ENCODE results near the gene SERBP1.

The SERBP1 gene

GRCh38 chr1:67390041-67390887, 39.9 kb downstream of the SERBP1 start:
- no peak for DNase-seq (ENCODE audit: low spot score)
- TF ChIP-seq, protein P1, sequence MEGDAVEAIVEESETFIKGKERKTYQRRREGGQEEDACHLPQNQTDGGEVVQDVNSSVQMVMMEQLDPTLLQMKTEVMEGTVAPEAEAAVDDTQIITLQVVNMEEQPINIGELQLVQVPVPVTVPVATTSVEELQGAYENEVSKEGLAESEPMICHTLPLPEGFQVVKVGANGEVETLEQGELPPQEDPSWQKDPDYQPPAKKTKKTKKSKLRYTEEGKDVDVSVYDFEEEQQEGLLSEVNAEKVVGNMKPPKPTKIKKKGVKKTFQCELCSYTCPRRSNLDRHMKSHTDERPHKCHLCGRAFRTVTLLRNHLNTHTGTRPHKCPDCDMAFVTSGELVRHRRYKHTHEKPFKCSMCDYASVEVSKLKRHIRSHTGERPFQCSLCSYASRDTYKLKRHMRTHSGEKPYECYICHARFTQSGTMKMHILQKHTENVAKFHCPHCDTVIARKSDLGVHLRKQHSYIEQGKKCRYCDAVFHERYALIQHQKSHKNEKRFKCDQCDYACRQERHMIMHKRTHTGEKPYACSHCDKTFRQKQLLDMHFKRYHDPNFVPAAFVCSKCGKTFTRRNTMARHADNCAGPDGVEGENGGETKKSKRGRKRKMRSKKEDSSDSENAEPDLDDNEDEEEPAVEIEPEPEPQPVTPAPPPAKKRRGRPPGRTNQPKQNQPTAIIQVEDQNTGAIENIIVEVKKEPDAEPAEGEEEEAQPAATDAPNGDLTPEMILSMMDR (IDR thresholded peaks at IDR 0.05; ENCODE audit: extremely low read depth, insufficient read depth, missing control alignments) = no peak
- in situ Hi-C loops (cut with MboI; ENCODE audit: low pct_unique_long_range_greater_than_20kb, low sequenced_read_pairs, unreplicated experiment) = no loop called here

DNA sequence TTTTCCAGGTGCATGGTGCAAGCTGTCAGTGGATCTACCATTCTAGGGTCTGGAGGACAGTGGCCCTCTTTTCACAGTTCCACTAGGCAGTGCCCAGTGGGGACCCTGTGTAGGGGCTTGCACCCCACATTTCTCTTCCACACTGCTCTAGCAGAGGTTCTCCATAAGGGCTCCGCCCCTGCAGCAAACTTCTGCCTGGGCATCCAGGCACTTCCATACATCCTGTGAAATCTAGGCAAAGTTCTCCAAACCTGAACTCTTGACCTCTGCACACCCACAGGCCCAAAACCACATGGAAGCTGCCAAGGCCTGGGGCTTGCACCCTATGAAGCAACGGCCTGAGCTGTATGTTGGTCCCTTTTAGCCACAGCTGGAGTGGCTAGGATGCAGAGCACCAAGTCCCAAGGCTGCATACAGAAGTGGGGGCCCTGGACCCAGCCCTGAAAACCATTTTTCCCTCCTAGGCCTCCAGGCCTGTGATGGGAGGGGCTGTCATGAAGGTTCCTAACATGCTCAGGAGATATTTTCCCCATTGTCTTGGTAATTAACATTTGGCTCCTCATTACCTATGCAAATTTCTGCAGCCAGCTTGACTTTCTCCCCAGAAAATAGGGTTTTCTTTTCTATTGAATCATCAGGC, 46.1 kb downstream of the SERBP1 start:
- DNase-seq (ENCODE audit: low spot score) = no peak
- TF ChIP-seq, protein P1 (IDR thresholded peaks at IDR 0.05; ENCODE audit: extremely low read depth, insufficient read depth, missing control alignments) = no peak
- in situ Hi-C loops (cut with MboI; ENCODE audit: low pct_unique_long_range_greater_than_20kb, low sequenced_read_pairs, unreplicated experiment) = no loop called here

DNA sequence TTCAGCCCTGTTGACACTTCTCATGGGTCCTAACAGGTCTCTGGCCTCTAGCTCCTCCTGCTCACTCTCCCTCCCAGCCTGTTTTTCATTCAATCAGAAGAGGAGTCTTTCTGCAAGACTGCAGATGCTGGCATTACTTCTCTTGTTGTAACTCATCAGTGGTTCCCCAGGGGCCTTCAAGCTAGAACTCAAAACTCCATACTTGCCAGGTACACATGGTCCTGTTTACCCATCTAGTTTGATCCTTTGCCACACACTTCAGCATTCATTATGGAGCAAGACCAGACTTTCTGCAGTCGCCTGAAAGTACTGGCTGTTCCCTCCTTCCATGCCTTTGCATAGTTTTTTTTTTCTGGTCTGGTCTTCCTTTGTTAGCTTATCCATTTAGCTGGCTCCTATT, 47.9 kb downstream of the SERBP1 start:
- no peak for DNase-seq (ENCODE audit: low spot score)
- in situ Hi-C loops (cut with MboI; ENCODE audit: low pct_unique_long_range_greater_than_20kb, low sequenced_read_pairs, unreplicated experiment) = no loop called here

GRCh38 chr1:67381154-67381553, 49.0 kb downstream of the SERBP1 start:
- TF ChIP-seq, protein P1 (IDR thresholded peaks at IDR 0.05; ENCODE audit: extremely low read depth, insufficient read depth, missing control alignments) = no peak
- in situ Hi-C loops (cut with MboI; ENCODE audit: low pct_unique_long_range_greater_than_20kb, low sequenced_read_pairs, unreplicated experiment) = no loop called here
- DNase-seq (ENCODE audit: low spot score) = no peak

More for the DNA sequence above, 47.9 kb downstream of the SERBP1 start:
- TF ChIP-seq, protein P1 (IDR thresholded peaks at IDR 0.05; ENCODE audit: extremely low read depth, insufficient read depth, missing control alignments) = no peak

DNA sequence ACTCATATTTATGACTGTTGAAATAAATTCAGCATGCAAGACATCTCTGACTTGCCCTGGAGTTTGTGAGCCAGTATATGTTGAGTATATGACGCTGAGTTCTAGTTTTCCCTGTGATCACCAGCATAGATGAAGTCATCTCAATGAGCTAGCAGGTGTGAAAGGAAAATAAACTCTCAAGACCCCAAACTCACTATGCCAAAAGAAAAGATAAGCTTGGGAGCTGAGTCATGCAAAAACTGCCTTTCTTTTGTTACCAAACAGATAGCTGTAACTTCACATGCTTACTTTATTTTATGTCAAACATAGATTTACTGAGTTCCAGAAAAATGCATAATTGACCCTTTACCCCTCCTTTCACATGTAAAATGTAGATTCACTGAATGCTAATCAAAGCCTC, 52.9 kb downstream of the SERBP1 start:
- TF ChIP-seq, protein P1 (IDR thresholded peaks at IDR 0.05; ENCODE audit: extremely low read depth, insufficient read depth, missing control alignments) = no peak
- no peak for DNase-seq (ENCODE audit: low spot score)

DNA sequence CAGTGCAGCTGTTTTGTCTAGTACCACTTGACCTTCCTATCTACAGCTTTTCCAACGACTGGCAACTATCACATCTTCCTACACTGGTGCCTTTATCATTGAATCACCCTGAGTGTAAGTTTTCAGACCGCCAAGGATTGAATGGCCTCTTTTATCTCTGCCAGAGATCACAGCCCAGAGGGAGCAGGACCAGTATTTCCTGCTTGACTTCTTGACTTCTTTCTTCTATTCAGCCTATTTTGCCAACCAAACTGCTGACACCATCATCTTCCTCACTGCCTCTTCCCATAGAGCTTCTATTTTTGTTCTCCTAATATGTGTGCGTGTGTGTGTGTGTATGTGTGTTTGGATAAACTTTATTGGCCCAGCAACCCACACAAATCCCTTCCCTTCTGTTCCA, 53.8 kb downstream of the SERBP1 start:
- TF ChIP-seq, protein P1 (IDR thresholded peaks at IDR 0.05; ENCODE audit: extremely low read depth, insufficient read depth, missing control alignments) = no peak
- no peak for DNase-seq (ENCODE audit: low spot score)
- in situ Hi-C loops (cut with MboI; ENCODE audit: low pct_unique_long_range_greater_than_20kb, low sequenced_read_pairs, unreplicated experiment) = no loop called here

More for the DNA sequence above, 52.9 kb downstream of the SERBP1 start:
- in situ Hi-C loops (cut with MboI; ENCODE audit: low pct_unique_long_range_greater_than_20kb, low sequenced_read_pairs, unreplicated experiment) = no loop called here

Measured in GM13977 (cell line).